B cell (primary cell): ENCODE results near the gene ELFN1. TPM values are rescaled to one million over a fixed set of nuclear protein-coding genes. Genes with fewer than 3 reads are reported as not detected.

Experiments used
- ATAC-seq: fragments of 200-7000 bp; cut with Tn5 transposase; one replicate; pipeline ENCODE4 v1.10.0; 2021; ENCODE audit warnings: low read depth, mild to moderate bottlenecking, moderate number of reproducible peaks, moderate library complexity
- CTCF ChIA-PET: fragments of 350-600 bp; sonication (Branson Sonifier 250); formaldehyde crosslinking; loops from one replicate; lab custom pipeline; 2021; ENCODE audit warnings: antibody characterized with exemption, inconsistent platforms; lab: Charles Lee
- POLR2A ChIA-PET: fragments of 350-600 bp; sonication (Branson Sonifier 250); formaldehyde crosslinking; loops from one replicate; lab custom pipeline; 2021; ENCODE audit warnings: antibody characterized with exemption; lab: Charles Lee
- DNase-seq: peaks from one replicate; pipeline ENCODE4 v3.0.0; 2013
- H2AFZ ChIP-seq: 2 replicates; pipeline ENCODE4 v1.6.1; 2012; ENCODE audit warnings: mild to moderate bottlenecking, low read depth, low read length; ENCODE audit not compliant: insufficient read depth, poor library complexity, severe bottlenecking
- H3K27ac ChIP-seq, 2 donors: 1 replicate in 1 of 2; 2 replicates in 1 of 2; pipeline ENCODE4 v1.5.1; 2012 to 2013; ENCODE audit warnings: low read length in 2 of 2, mild to moderate bottlenecking in 2 of 2, moderate library complexity in 1 of 2
- H3K27me3 ChIP-seq, 4 experiments: fragments of 200-600 bp in 1 of 4; sonication (generic) in 1 of 4; replicated peaks in 1 of 4; 1 replicate in 2 of 4; 2 replicates in 2 of 4; pipeline versions ENCODE4 v1.6.1 to v1.7.0; 2013 to 2016; ENCODE audit warnings: low read length in 3 of 4, mild to moderate bottlenecking in 2 of 4, mixed read lengths in 1 of 4, moderate library complexity in 1 of 4; ENCODE audit not compliant: insufficient read depth in 4 of 4, control insufficient read depth in 3 of 4; ENCODE audit errors: control extremely low read depth in 1 of 4
- H3K36me3 ChIP-seq, 2 experiments: replicated peaks in 1 of 2; 1 replicate in 1 of 2; 2 replicates in 1 of 2; pipeline versions ENCODE4 v1.6.1 to v1.7.1; 2013; ENCODE audit warnings: low read length in 1 of 2; ENCODE audit not compliant: insufficient read depth in 2 of 2, control insufficient read depth in 1 of 2; ENCODE audit errors: control extremely low read depth in 1 of 2, extremely low read depth in 1 of 2
- H3K4me1 ChIP-seq, 2 donors: fragments of 200-600 bp in 1 of 2; sonication (generic) in 1 of 2; 1 replicate in 1 of 2; 2 replicates in 1 of 2; pipeline versions ENCODE4 v1.5.1 to v1.6.1; 2013 to 2017; ENCODE audit warnings: low read length in 2 of 2; ENCODE audit not compliant: control insufficient read depth in 2 of 2, insufficient read depth in 2 of 2
- H3K4me2 ChIP-seq: replicated peaks from 2 replicates; pipeline ENCODE3; 2012; ENCODE audit warnings: mild to moderate bottlenecking, low read depth, low read length; ENCODE audit not compliant: poor library complexity, severe bottlenecking
- H3K4me3 ChIP-seq, 5 experiments: fragments of 200-600 bp in 1 of 5; sonication (generic) in 1 of 5; 1 replicate in 3 of 5; 2 replicates in 2 of 5; pipeline versions ENCODE4 v1.5.1 to v1.7.0; 2011 to 2016; ENCODE audit warnings: low read length in 4 of 5, mild to moderate bottlenecking in 4 of 5, low read depth in 2 of 5, control low read depth in 1 of 5, moderate library complexity in 1 of 5; ENCODE audit not compliant: insufficient read depth in 1 of 5; ENCODE audit errors: control extremely low read depth in 1 of 5, extremely low read depth in 1 of 5
- H3K79me2 ChIP-seq: fragments of 200-600 bp; sonication (generic); one replicate; pipeline ENCODE4 v1.6.0; 2016; ENCODE audit warnings: low read length; ENCODE audit not compliant: control insufficient read depth, insufficient read depth
- H3K9ac ChIP-seq: fragments of 200-600 bp; sonication (generic); 2 replicates; pipeline ENCODE4 v1.6.1; 2017; ENCODE audit warnings: mild to moderate bottlenecking, low read length, moderate library complexity
- H3K9me3 ChIP-seq, 3 donors: one replicate each; pipeline versions ENCODE4 v1.6.1 to v1.7.1; 2013; ENCODE audit warnings: low read length in 2 of 3; ENCODE audit not compliant: control insufficient read depth in 2 of 3, insufficient read depth in 1 of 3; ENCODE audit errors: control extremely low read depth in 1 of 3
- H4K20me1 ChIP-seq: 2 replicates; pipeline ENCODE4 v1.6.0; 2012; ENCODE audit warnings: mild to moderate bottlenecking, low read length; ENCODE audit not compliant: insufficient read depth, control insufficient read depth, poor library complexity, severe bottlenecking
- H3K27ac Mint-ChIP-seq: one replicate; pipeline ENCODE4 v1.8.0; 2021; ENCODE audit warnings: mixed read lengths
- H3K27me3 Mint-ChIP-seq: one replicate; pipeline ENCODE4 v1.8.0; 2021; ENCODE audit warnings: mixed read lengths
- H3K4me1 Mint-ChIP-seq: one replicate; pipeline ENCODE4 v1.8.0; 2021; ENCODE audit warnings: mixed read lengths
- H3K4me3 Mint-ChIP-seq: one replicate; pipeline ENCODE4 v1.8.0; 2021; ENCODE audit warnings: mixed read lengths
- H3K9me3 Mint-ChIP-seq: one replicate; pipeline ENCODE4 v1.8.0; 2022; ENCODE audit warnings: mixed read lengths; ENCODE audit not compliant: insufficient read depth
- EZH2 ChIP-seq: IDR thresholded peaks from 2 replicates; pipeline ENCODE4 v1.6.1; 2012; ENCODE audit warnings: borderline replicate concordance, low read depth, mild to moderate bottlenecking, moderate library complexity, low read length; ENCODE audit not compliant: insufficient read depth, poor library complexity, severe bottlenecking
- WGBS: methylation state at CpG from one replicate; pipeline ENCODE4 v1.1.5; 2013; ENCODE audit warnings: missing lambda C conversion rate; ENCODE audit not compliant: insufficient coverage; 5-methylcytosine and 5-hydroxymethylcytosine counted together
- intact Hi-C: fragments of 100-400 bp; cut with micrococcal nuclease; formaldehyde crosslinking; loops from one replicate; pipeline ENCODE4 v1.10.0; 2022
- polyA plus RNA-seq: library from polyadenylated mRNA; depleted of rRNA; stranded (reverse); fragments of >200 nt; gene quantifications from 2 replicates; pipeline ENCODE4 v1.2.3, GENCODE V29; 2012
- total RNA-seq, 2 donors: library from RNA; stranded (reverse); fragments of 120-200 nt in 1 of 2; gene quantifications; 1 replicate in 1 of 2; 2 replicates in 1 of 2; pipeline versions ENCODE4 v1.2.3 to v1.2.4, GENCODE V29; 2013 to 2022
- TF ChIP-seq, protein P1 (sequence below): fragments of 200-600 bp; IDR thresholded peaks from one replicate; pipeline ENCODE4 v1.8.0; 2022; ENCODE audit warnings: antibody characterized with exemption, mild to moderate bottlenecking

The ELFN1 gene
- total and polyA plus RNA-seq, 2 donors (not counting 1 experiment from before 2014, with no cell fraction given): 0.12 TPM; not detected in 1

DNA sequence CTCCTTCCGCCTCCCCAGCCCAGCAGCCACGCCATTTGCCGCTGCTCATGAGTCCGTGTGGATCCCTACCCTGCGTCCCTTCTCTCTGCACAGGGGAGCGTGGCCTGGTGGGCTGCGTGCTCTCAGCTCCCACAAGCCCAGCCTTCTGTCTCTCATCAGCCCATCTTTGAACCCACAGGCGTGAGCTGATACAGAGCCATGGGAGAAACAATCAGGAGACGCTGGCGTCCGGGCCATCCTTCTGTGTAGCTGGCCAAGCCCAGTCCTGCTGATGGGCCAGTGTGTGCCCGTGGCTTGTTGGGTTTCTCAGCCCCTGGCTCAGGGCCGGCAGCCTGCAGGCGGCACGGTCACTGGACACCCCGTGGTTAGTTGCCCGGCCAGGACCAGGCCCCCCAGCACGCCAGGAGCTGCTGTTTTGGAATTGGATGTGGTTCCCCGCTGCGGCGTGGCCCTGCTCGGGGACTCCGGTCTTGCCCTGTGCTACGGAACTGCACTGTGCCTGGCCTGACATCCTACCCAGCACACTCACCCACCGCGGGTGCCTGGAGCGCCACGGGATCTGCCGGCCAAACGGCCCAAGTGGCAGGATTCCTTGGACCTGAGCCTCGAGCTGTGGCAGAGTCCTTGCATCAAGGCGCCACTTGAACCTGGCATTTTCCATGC lies 88.9 kb downstream of the ELFN1 start:
- H3K27ac Mint-ChIP-seq: no peak overlapping the region
- no peak for ATAC-seq

DNA sequence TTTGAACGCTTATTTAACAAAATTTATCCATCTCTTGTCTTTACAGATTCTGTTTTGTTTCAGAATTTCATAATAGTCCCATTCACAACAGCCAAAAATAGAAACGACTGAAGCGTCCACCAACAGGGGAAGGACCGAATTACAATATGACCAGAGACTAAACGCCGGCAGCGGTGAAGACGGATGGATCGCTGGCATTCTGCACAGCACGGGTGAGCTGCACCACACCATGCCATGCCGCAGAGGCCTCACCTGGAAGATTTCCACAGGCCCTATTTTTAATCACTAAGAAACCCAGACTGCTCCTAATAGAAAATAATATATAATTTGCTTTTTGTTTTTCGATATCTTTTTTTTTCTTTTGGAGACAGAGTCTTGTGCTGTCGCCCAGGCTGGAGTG lies 91.0 kb downstream of the ELFN1 start:
- 88% methylated on average over 9 of the region's 13 CpGs for WGBS
- no peak overlapping the region for H2AFZ ChIP-seq
- H3K27ac ChIP-seq: no peak overlapping the region
- H4K20me1 ChIP-seq: no peaks in the 10 kb centered on the region
- peaks cover 3 to 6% of the 10 kb centered on the region in 2 donors for H3K4me1 ChIP-seq
- ATAC-seq: no peak
- Mint-ChIP-seq H3K27ac (no peak overlapping the region), H3K27me3 (peaks cover 22% of the 10 kb centered on the region), H3K4me1 (peaks cover 3% of the 10 kb centered on the region), H3K4me3 (no peak overlapping the region), H3K9me3 (no peaks in the 10 kb centered on the region)
- no peak overlapping the region for H3K9ac ChIP-seq
- H3K4me2 ChIP-seq: no peak overlapping the region
- no peak for TF ChIP-seq EZH2
- TF ChIP-seq, protein P1, sequence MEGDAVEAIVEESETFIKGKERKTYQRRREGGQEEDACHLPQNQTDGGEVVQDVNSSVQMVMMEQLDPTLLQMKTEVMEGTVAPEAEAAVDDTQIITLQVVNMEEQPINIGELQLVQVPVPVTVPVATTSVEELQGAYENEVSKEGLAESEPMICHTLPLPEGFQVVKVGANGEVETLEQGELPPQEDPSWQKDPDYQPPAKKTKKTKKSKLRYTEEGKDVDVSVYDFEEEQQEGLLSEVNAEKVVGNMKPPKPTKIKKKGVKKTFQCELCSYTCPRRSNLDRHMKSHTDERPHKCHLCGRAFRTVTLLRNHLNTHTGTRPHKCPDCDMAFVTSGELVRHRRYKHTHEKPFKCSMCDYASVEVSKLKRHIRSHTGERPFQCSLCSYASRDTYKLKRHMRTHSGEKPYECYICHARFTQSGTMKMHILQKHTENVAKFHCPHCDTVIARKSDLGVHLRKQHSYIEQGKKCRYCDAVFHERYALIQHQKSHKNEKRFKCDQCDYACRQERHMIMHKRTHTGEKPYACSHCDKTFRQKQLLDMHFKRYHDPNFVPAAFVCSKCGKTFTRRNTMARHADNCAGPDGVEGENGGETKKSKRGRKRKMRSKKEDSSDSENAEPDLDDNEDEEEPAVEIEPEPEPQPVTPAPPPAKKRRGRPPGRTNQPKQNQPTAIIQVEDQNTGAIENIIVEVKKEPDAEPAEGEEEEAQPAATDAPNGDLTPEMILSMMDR: no peak
- H3K79me2 ChIP-seq: no peaks in the 10 kb centered on the region
- H3K27me3 ChIP-seq: peaks cover 0 to 18% (median 7%) of the 10 kb centered on the region in 4 experiments
- no peak overlapping the region for H3K4me3 ChIP-seq
- intact Hi-C loops: no loop called here
- H3K36me3 ChIP-seq: no peaks in the 10 kb centered on the region
- DNase-seq: no peak
- ChIA-PET POLR2A (no interaction called here), CTCF (interaction anchor here (0.6 kb wide), 1 partner anchor 1564 kb away, joined by 3 read pairs; no protein-coding TSS in a partner anchor)
- H3K9me3 ChIP-seq: peaks cover 0 to 52% (median 6%) of the 10 kb centered on the region in 3 donors

More for the DNA sequence above, 88.9 kb downstream of the ELFN1 start:
- H3K27me3 ChIP-seq: peaks cover 0 to 23% (median 7%) of the 10 kb centered on the region in 4 experiments
- 92% methylated on average over 32 of the region's 32 CpGs for WGBS
- peaks cover 31% of the 10 kb centered on the region for H3K27me3 Mint-ChIP-seq
- no peak overlapping the region for H3K9ac ChIP-seq
- no peak overlapping the region for H2AFZ ChIP-seq
- POLR2A ChIA-PET: no interaction called here
- TF ChIP-seq, protein P1: no peak
- TF ChIP-seq EZH2: no peak
- H3K27ac ChIP-seq: no peak overlapping the region
- H3K79me2 ChIP-seq: no peaks in the 10 kb centered on the region
- no peaks in the 10 kb centered on the region for H3K36me3 ChIP-seq
- no peak overlapping the region for H3K4me2 ChIP-seq
- peaks cover 5 to 11% of the 10 kb centered on the region in 2 donors for H3K4me1 ChIP-seq
- peaks cover 15% of the 10 kb centered on the region for H3K4me1 Mint-ChIP-seq
- H3K9me3 ChIP-seq: peaks cover 0 to 40% (median 6%) of the 10 kb centered on the region in 3 donors
- H3K9me3 Mint-ChIP-seq: no peaks in the 10 kb centered on the region
- no peak for DNase-seq
- no peak overlapping the region for H3K4me3 Mint-ChIP-seq
- H3K4me3 ChIP-seq: no peak overlapping the region
- intact Hi-C loops: no loop called here
- no peaks in the 10 kb centered on the region for H4K20me1 ChIP-seq
- CTCF ChIA-PET: interaction anchor here (1.4 to 1.6 kb wide), 3 partner anchors 13 to 450 kb away, joined by 3 to 4 read pairs (median 4); no protein-coding TSS in a partner anchor
